Liver (tissue), 9 donors: ENCODE measurements around the gene KRT32. TPM values are rescaled to one million over a fixed set of nuclear protein-coding genes. Genes with fewer than 3 reads are reported as not detected.

ENCODE experiments used
- DNase-seq: peaks from one replicate; pipeline ENCODE4 v3.0.0-alpha.2; 2017; ENCODE audit warnings: low spot score
- H3K27ac ChIP-seq, 2 donors: one replicate each; pipeline ENCODE4 v1.7.0; 2013; ENCODE audit warnings: inconsistent platforms in 2 of 2, low read length in 2 of 2, control low read depth in 1 of 2, low read depth in 1 of 2, mild to moderate bottlenecking in 1 of 2
- H3K27me3 ChIP-seq, 4 donors: one replicate each; pipeline versions ENCODE4 v1.6.1 to v1.7.0; 2013; ENCODE audit warnings: low read length in 3 of 4, inconsistent platforms in 1 of 4, mild to moderate bottlenecking in 1 of 4, moderate library complexity in 1 of 4; ENCODE audit not compliant: control insufficient read depth in 4 of 4, insufficient read depth in 4 of 4
- H3K36me3 ChIP-seq, 4 donors: one replicate each; pipeline versions ENCODE4 v1.6.1 to v1.7.0; 2013; ENCODE audit warnings: low read length in 3 of 4, mild to moderate bottlenecking in 3 of 4, low read depth in 1 of 4, moderate library complexity in 1 of 4; ENCODE audit not compliant: control insufficient read depth in 4 of 4, insufficient read depth in 3 of 4
- H3K4me1 ChIP-seq, 4 donors: one replicate each; pipeline versions ENCODE4 v1.6.1 to v1.7.0; 2013; ENCODE audit warnings: low read length in 3 of 4, mild to moderate bottlenecking in 3 of 4, moderate library complexity in 1 of 4; ENCODE audit not compliant: control insufficient read depth in 4 of 4, insufficient read depth in 4 of 4
- H3K4me3 ChIP-seq, 3 donors: one replicate each; pipeline versions ENCODE4 v1.6.1 to v1.7.0; 2013; ENCODE audit warnings: low read length in 3 of 3, control low read depth in 1 of 3, low read depth in 1 of 3, mild to moderate bottlenecking in 1 of 3
- H3K9ac ChIP-seq, 2 donors: one replicate each; pipeline ENCODE4 v1.7.0; 2013; ENCODE audit warnings: low read length in 2 of 2, mild to moderate bottlenecking in 2 of 2, moderate library complexity in 2 of 2, control low read depth in 1 of 2, low read depth in 1 of 2
- H3K9me3 ChIP-seq, 4 donors: one replicate each; pipeline versions ENCODE4 v1.6.1 to v1.7.0; 2013; ENCODE audit warnings: low read length in 3 of 4; ENCODE audit not compliant: control insufficient read depth in 4 of 4
- EGR1 ChIP-seq, 2 donors: IDR thresholded peaks; 2 replicates each; pipeline ENCODE4 v1.6.1; 2016 to 2018; ENCODE audit warnings: antibody characterized with exemption in 2 of 2, low read depth in 2 of 2
- FOXA1 ChIP-seq: IDR thresholded peaks from 2 replicates; pipeline ENCODE4 v1.6.1; 2016; ENCODE audit warnings: antibody characterized with exemption
- FOXA2 ChIP-seq: IDR thresholded peaks from 2 replicates; pipeline ENCODE4 v1.6.1; 2016; ENCODE audit warnings: antibody characterized with exemption
- GABPA ChIP-seq, 2 donors: IDR thresholded peaks in 1 of 2; conservative IDR thresholded peaks in 1 of 2; 2 replicates each; pipeline ENCODE4 v1.6.1; 2016; ENCODE audit warnings: antibody characterized with exemption in 2 of 2, mild to moderate bottlenecking in 1 of 2, moderate library complexity in 1 of 2
- HNF4A ChIP-seq, 2 donors: conservative IDR thresholded peaks; 2 replicates each; pipeline ENCODE4 v1.6.1; 2016; ENCODE audit warnings: antibody characterized with exemption in 2 of 2, mild to moderate bottlenecking in 2 of 2
- HNF4G ChIP-seq: IDR thresholded peaks from 2 replicates; pipeline ENCODE4 v1.6.1; 2016; ENCODE audit warnings: antibody characterized with exemption
- JUND ChIP-seq, 2 donors: IDR thresholded peaks; 2 replicates each; pipeline ENCODE4 v1.6.1; 2016; ENCODE audit warnings: antibody characterized with exemption in 2 of 2
- NR2F2 ChIP-seq: IDR thresholded peaks from 2 replicates; pipeline ENCODE4 v1.6.1; 2016; ENCODE audit warnings: antibody characterized with exemption
- RAD21 ChIP-seq, 2 donors: IDR thresholded peaks; 2 replicates each; pipeline ENCODE4 v1.6.1; 2016; ENCODE audit warnings: antibody characterized with exemption in 2 of 2, mild to moderate bottlenecking in 2 of 2
- RXRA ChIP-seq, 2 donors: IDR thresholded peaks; 2 replicates each; pipeline ENCODE4 v1.6.1; 2017 to 2018; ENCODE audit warnings: antibody characterized with exemption in 2 of 2, mild to moderate bottlenecking in 1 of 2
- SP1 ChIP-seq: IDR thresholded peaks from 2 replicates; pipeline ENCODE4 v1.6.1; 2018; ENCODE audit warnings: antibody characterized with exemption, mild to moderate bottlenecking
- TAF1 ChIP-seq: conservative IDR thresholded peaks from 2 replicates; pipeline ENCODE4 v1.6.1; 2016; ENCODE audit warnings: antibody characterized with exemption, mild to moderate bottlenecking
- YY1 ChIP-seq: IDR thresholded peaks from 2 replicates; pipeline ENCODE4 v1.6.1; 2016; ENCODE audit warnings: antibody characterized with exemption, mild to moderate bottlenecking
- WGBS: extraction: QIAGEN DNeasy Blood & Tissue Kit; methylation state at CpG from one replicate; pipeline ENCODE4 v1.1.7; 2013; 5-methylcytosine and 5-hydroxymethylcytosine counted together
- polyA plus RNA-seq, 2 donors: library from polyadenylated mRNA; stranded (reverse) in 1 of 2; unstranded in 1 of 2; fragments of 200-250 nt in 1 of 2; fragments of >200 nt in 1 of 2; fragmentation: Nextera tagmentation in 1 of 2; extraction: Ambion mirVana in 1 of 2; gene quantifications; one replicate each; pipeline versions ENCODE4 v1.2.1 to v1.2.3, GENCODE V29; 2013 to 2015
- total RNA-seq, 2 donors: library from RNA; depleted of rRNA; stranded (reverse); fragments of >200 nt; gene quantifications; one replicate each; pipeline ENCODE4 v1.2.3, GENCODE V29; 2014
- TF ChIP-seq, protein P1 (sequence below): IDR thresholded peaks from 2 replicates; pipeline ENCODE4 v1.6.1; 2016; ENCODE audit warnings: antibody characterized with exemption
- TF ChIP-seq, protein P2 (sequence below): IDR thresholded peaks from 2 replicates; pipeline ENCODE4 v1.6.1; 2016; ENCODE audit warnings: antibody characterized with exemption
- TF ChIP-seq, protein P3 (sequence below): fragments of 150-350 bp; IDR thresholded peaks from 2 replicates; pipeline ENCODE4 v1.5.1; 2017; ENCODE audit warnings: improper control_type of control experiment, low read depth, low read length; ENCODE audit not compliant: missing input control
- TF ChIP-seq, protein P4 (sequence below): IDR thresholded peaks from 2 replicates; pipeline ENCODE4 v1.6.1; 2016; ENCODE audit warnings: antibody characterized with exemption
- donor health status: healthy.
- donor health status: healthy.
- donor health status: healthy.
- donor health status: healthy.
- donor health status: healthy.

Gene KRT32
- total and polyA plus RNA-seq, 4 donors = not detected

DNA sequence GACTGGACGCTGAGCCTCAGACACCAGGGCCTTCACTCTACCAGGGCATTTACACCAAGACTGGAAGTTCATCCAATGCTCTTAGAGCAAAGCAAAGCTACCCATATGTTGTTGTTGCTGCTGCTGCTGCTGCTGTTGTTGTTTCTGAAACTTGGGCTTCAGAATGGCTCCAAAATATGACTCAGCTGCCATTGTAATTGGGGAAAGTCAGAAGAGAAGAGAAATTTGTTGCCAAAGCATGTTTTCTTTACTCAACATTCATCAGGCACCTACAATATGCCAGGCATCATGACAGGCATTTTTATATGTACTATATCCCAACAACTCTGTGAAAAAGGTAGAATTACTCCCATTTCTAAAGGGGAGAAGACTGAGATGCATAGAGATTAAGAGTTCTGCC, 11.9 kb downstream of the KRT32 start:
- Histone ChIP-seq H3K4me1 (no peaks in the 10 kb centered on the region), H3K4me3 (no peak overlapping the region), H3K27ac (no peak overlapping the region), H3K36me3 (no peaks in the 10 kb centered on the region), H3K27me3 (no peaks in the 10 kb centered on the region), H3K9me3 (no peaks in the 10 kb centered on the region), H3K9ac (no peak overlapping the region)
- no peak for DNase-seq
- 89% methylated on average over 1 of the region's 1 CpG for WGBS
- TF ChIP-seq FOXA2 (no peak), TAF1 (no peak), EGR1 (IDR thresholded peaks at IDR 0.05; ENCODE audit: low read depth in 2 of 2) (no peak), SP1 (no peak), HNF4G (no peak), NR2F2 (no peak), RAD21 (IDR thresholded peaks at IDR 0.05) (no peak), FOXA1 (no peak)
- TF ChIP-seq, protein P1, sequence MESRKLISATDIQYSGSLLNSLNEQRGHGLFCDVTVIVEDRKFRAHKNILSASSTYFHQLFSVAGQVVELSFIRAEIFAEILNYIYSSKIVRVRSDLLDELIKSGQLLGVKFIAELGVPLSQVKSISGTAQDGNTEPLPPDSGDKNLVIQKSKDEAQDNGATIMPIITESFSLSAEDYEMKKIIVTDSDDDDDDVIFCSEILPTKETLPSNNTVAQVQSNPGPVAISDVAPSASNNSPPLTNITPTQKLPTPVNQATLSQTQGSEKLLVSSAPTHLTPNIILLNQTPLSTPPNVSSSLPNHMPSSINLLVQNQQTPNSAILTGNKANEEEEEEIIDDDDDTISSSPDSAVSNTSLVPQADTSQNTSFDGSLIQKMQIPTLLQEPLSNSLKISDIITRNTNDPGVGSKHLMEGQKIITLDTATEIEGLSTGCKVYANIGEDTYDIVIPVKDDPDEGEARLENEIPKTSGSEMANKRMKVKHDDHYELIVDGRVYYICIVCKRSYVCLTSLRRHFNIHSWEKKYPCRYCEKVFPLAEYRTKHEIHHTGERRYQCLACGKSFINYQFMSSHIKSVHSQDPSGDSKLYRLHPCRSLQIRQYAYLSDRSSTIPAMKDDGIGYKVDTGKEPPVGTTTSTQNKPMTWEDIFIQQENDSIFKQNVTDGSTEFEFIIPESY = no peak
- TF ChIP-seq, protein P2, sequence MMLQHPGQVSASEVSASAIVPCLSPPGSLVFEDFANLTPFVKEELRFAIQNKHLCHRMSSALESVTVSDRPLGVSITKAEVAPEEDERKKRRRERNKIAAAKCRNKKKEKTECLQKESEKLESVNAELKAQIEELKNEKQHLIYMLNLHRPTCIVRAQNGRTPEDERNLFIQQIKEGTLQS = no peak
- TF ChIP-seq, protein P3, sequence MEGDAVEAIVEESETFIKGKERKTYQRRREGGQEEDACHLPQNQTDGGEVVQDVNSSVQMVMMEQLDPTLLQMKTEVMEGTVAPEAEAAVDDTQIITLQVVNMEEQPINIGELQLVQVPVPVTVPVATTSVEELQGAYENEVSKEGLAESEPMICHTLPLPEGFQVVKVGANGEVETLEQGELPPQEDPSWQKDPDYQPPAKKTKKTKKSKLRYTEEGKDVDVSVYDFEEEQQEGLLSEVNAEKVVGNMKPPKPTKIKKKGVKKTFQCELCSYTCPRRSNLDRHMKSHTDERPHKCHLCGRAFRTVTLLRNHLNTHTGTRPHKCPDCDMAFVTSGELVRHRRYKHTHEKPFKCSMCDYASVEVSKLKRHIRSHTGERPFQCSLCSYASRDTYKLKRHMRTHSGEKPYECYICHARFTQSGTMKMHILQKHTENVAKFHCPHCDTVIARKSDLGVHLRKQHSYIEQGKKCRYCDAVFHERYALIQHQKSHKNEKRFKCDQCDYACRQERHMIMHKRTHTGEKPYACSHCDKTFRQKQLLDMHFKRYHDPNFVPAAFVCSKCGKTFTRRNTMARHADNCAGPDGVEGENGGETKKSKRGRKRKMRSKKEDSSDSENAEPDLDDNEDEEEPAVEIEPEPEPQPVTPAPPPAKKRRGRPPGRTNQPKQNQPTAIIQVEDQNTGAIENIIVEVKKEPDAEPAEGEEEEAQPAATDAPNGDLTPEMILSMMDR = no peak

DNA sequence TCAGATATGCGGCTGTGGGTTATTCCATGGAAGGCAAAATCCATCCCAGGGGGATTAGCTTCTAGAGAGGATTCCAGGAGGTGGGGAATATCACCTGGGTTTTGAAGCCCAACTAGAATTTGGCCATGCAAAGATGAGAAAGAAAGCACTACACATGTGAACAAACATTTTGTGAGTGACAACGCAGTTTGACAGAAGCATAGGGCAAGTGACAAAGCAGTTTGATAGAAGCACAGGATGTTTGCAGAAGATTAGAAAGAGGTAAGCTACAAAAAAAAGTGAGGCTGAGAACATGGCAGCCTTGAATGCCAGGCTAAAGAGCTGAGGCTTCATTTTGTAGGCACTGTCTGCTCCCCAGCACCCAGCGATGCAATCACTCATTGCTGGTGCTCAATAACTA, 14.1 kb downstream of the KRT32 start:
- Histone ChIP-seq H3K36me3 (no peaks in the 10 kb centered on the region), H3K9ac (no peak overlapping the region), H3K9me3 (no peaks in the 10 kb centered on the region), H3K27me3 (no peaks in the 10 kb centered on the region), H3K4me1 (no peaks in the 10 kb centered on the region), H3K27ac (no peak overlapping the region), H3K4me3 (no peak overlapping the region)
- DNase-seq = no peak
- 80% methylated on average over 3 of the region's 3 CpGs for WGBS
- TF ChIP-seq FOXA1 = no peak
- TF ChIP-seq, protein P4, sequence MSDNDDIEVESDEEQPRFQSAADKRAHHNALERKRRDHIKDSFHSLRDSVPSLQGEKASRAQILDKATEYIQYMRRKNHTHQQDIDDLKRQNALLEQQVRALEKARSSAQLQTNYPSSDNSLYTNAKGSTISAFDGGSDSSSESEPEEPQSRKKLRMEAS = no peak
- TF ChIP-seq RAD21 (IDR thresholded peaks at IDR 0.05) = no peak
- TF ChIP-seq, protein P3 = no peak
- no peak for TF ChIP-seq GABPA (IDR thresholded peaks at IDR 0.05 in 1 of 2, conservative IDR thresholded peaks at IDR 0.05 in 1 of 2)
- no peak for TF ChIP-seq YY1
- TF ChIP-seq TAF1 = no peak
- no peak for TF ChIP-seq SP1
- no peak for TF ChIP-seq EGR1 (IDR thresholded peaks at IDR 0.05; ENCODE audit: low read depth in 2 of 2)
- TF ChIP-seq, protein P2 = no peak
- TF ChIP-seq JUND (IDR thresholded peaks at IDR 0.05) = no peak
- no peak for TF ChIP-seq FOXA2
- no peak for TF ChIP-seq HNF4A (conservative IDR thresholded peaks at IDR 0.05)
- no peak for TF ChIP-seq RXRA (IDR thresholded peaks at IDR 0.05)
- no peak for TF ChIP-seq NR2F2
